ENCODE data around the gene SMURF1. TPM values are rescaled to one million over a fixed set of nuclear protein-coding genes. Genes with fewer than 3 reads are reported as not detected.

The SMURF1 gene
- total and polyA plus RNA-seq, 2 of the 4 experiments (the other 2 are of a cell fraction), result 13.4 to 20.3 TPM

- H3K4me1 ChIP-seq (ENCODE audit: control insufficient read depth, insufficient read depth, low read length), result peaks cover 6% of the 10 kb centered on the region
- no peak overlapping the region for H2BK20ac ChIP-seq (ENCODE audit: low read depth, low read length)
- CTCF ChIA-PET, result interaction anchor here (0.6 to 1.2 kb wide), 2 partner anchors 209 to 271 kb away, joined by 3 to 6 read pairs; no protein-coding TSS in a partner anchor
- H2BK120ac ChIP-seq (ENCODE audit: low read depth, low read length), result no peak overlapping the region
- H3K4me3 ChIP-seq (ENCODE audit: insufficient read depth, low read depth, low read length), result no peak overlapping the region
- H4K91ac ChIP-seq (ENCODE audit: insufficient read depth, low read depth, low read length), result no peak overlapping the region; the same call in 1 of the 2 replicates
- no peak overlapping the region for H3K18ac ChIP-seq (ENCODE audit: low read depth, low read length)
- no peak overlapping the region for H2AK9ac ChIP-seq (replicated peaks; ENCODE audit: low read depth, low read length, poor library complexity)
- no peak overlapping the region for H2AFZ ChIP-seq (replicated peaks; ENCODE audit: low read length, poor library complexity)
- 56% methylated on average over 7 of the region's 31 CpGs; no CpG with 5 or more reads in 1 of the 2 experiments for WGBS, 2 experiments (ENCODE audit: extremely low coverage in 2 of 2, insufficient read length in 1 of 2)
- peak overlapping the region; percentile 38; the same call in 1 of the 2 replicates for H3K14ac ChIP-seq (replicated peaks; ENCODE audit: low read depth, low read length)
- no peak overlapping the region for H3K56ac ChIP-seq (ENCODE audit: extremely low read depth, insufficient read depth, low read length)
- H3K79me1 ChIP-seq (ENCODE audit: low read depth in 1 of 2, low read length in 2 of 2), result peaks cover 17 to 49% of the 10 kb centered on the region in 2 experiments
- peak overlapping the region; percentile 49 for H3K27ac ChIP-seq (ENCODE audit: insufficient read depth, low read length)
- intact Hi-C loops (cut with micrococcal nuclease), result loop anchor here (1.0 to 5.0 kb wide), 3 partner anchors 97 to 287 kb away; partner anchors contain the start of gene ARPC1A
- BruUV-seq (replicated peaks), result no TSS peak
- dilution Hi-C loops (cut with HindIII; ENCODE audit: low sequenced_read_pairs, unreplicated experiment), result no loop called here
- POLR2A ChIA-PET (ENCODE audit: unreplicated experiment), result no interaction called here
- H3K4me2 ChIP-seq (ENCODE audit: low read depth, low read length), result no peak overlapping the region
- no peaks in the 10 kb centered on the region for H3K9me3 ChIP-seq (ENCODE audit: control insufficient read depth, insufficient read depth, low read length)
- H3K4ac ChIP-seq (ENCODE audit: low read depth, low read length), result peak overlapping the region; percentile 57
- H4K8ac ChIP-seq (ENCODE audit: low read depth in 2 of 2, low read length in 2 of 2), result 0 out of 4 replicates have a peak overlapping the region, but pooled peaks of 1 of the 2 experiments have one; percentile 17
- peaks cover 66% of the 10 kb centered on the region for H3K36me3 ChIP-seq (ENCODE audit: control insufficient read depth, insufficient read depth, low read length)
- DNase-seq (peak; percentile 86), ATAC-seq (ENCODE audit: low read depth) (peak; percentile 81)
- H2BK15ac ChIP-seq (ENCODE audit: low read depth, low read length), result no peak overlapping the region
- in situ Hi-C loops (cut with MboI; ENCODE audit: low sequenced_read_pairs), result loop anchor here (5.0 kb wide), 1 partner anchor 267 kb away; no protein-coding TSS in a partner anchor
- no peak overlapping the region for H3K23ac ChIP-seq (ENCODE audit: low read depth, low read length)
- TF ChIP-seq MAFK (IDR thresholded peaks at IDR 0.05; ENCODE audit: low read depth, low read length) (no peak), MAZ (IDR thresholded peaks at IDR 0.05; ENCODE audit: borderline replicate concordance, low read depth, low read length) (no peak), BHLHE40 (IDR thresholded peaks at IDR 0.05; ENCODE audit: low read depth, low read length) (peak; percentile 67), CTCF (conservative IDR thresholded peaks at IDR 0.05; ENCODE audit: low read depth, low read length) (peak; percentile 82), RAD21 (IDR thresholded peaks at IDR 0.05; ENCODE audit: low read length) (peak; percentile 88), SMC3 (IDR thresholded peaks at IDR 0.05; ENCODE audit: low read depth, low read length) (peak; percentile 84), MXI1 (IDR thresholded peaks at IDR 0.05; ENCODE audit: borderline replicate concordance, low read depth, low read length) (peak; percentile 48; the same call in 1 of the 2 replicates)
- peaks cover 19% of the 10 kb centered on the region for H4K20me1 ChIP-seq (ENCODE audit: insufficient read depth, low read length)
- H4K5ac ChIP-seq (ENCODE audit: low read depth, low read length), result peak overlapping the region; percentile 19; the same call in 1 of the 2 replicates
- no peaks in the 10 kb centered on the region for H3K27me3 ChIP-seq (ENCODE audit: control insufficient read depth, insufficient read depth, low read length)
- no peak overlapping the region for H3K9ac ChIP-seq (ENCODE audit: low read depth, low read length)
- H2BK5ac ChIP-seq (ENCODE audit: low read depth, low read length, poor library complexity, severe bottlenecking), result peak overlapping the region; percentile 49
- peaks cover 3% of the 10 kb centered on the region; the same call in 1 of the 2 replicates for H3K9me1 ChIP-seq (ENCODE audit: insufficient read depth, low read length)
- peak overlapping the region; percentile 69; the same call in 1 of the 2 replicates for H2AK5ac ChIP-seq (ENCODE audit: low read depth, low read length)
These were observed 103.6 kb downstream of the SMURF1 start for GRCh38 chr7:99040104-99040958.
